ENCODE measurements around the gene CEP295NL.

CEP295NL gene

GRCh38 chr17:78933959-78934568, 31.1 kb upstream of the CEP295NL start:
- no peak for TF ChIP-seq FOXP2 (optimal IDR thresholded peaks at IDR 0.05; ENCODE audit: control extremely low read depth, extremely low read length, insufficient read depth)
- Histone ChIP-seq H3K9me3 (ENCODE audit: low read depth, low read length) (no peaks in the 10 kb centered on the region), H3K9ac (ENCODE audit: insufficient read length) (no peak overlapping the region), H3K36me3 (ENCODE audit: insufficient read depth, low read length) (no peaks in the 10 kb centered on the region), H3K4me3 (no peak overlapping the region), H3K27ac (no peak overlapping the region)
- DNase-seq (ENCODE audit: low read depth, low spot score): no peak

DNA sequence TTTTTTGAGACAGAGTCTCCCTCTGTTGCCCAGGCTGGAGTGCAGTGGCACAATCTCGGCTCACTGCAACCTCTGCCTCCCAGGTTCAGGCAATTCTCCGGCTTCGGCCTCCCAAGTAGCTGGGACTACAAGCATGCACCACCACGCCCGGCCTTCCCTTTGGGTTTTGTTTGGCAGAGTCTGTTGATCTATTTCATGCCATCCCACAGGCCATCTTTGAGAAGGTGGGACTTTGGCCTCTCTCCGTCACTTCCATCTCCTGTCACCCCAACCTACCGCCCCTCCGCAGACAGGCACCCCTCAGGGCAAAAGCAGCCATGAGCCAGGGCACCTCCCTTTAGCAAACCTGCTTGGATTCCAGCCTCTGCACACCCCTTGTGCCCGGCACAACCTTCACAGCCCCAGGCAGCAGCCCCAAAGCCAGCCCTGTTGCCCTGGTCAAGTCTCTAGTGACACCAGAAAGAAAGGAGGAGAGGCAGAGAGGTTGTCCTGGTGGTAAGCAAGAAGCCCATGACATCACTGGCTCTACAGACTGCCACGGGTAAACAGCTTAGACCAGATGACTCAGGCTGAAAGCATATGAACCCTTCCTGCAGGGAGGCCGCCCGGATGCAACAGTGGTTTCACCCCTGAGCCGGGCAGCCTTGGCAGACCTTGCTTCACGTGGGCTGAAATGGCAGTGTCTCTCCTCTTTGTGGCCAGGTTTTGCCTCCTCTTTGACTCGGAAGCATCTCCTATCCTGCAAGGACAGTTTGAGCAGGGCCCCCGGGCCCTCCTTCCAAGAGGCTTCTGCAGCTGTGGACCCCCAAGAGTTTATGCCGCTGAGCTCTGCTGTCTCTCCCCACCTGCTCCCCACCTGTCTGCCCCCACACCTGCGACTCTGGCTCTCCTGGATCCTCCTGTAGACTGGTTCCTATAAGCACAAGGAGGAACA, 30.3 kb upstream of the CEP295NL start:
- Histone ChIP-seq H3K36me3 (ENCODE audit: insufficient read depth, low read length) (no peaks in the 10 kb centered on the region), H3K27ac (no peak overlapping the region), H3K9me3 (ENCODE audit: low read depth, low read length) (no peaks in the 10 kb centered on the region), H3K9ac (ENCODE audit: insufficient read length) (no peak overlapping the region), H3K4me3 (no peak overlapping the region)
- TF ChIP-seq FOXP2 (optimal IDR thresholded peaks at IDR 0.05; ENCODE audit: control extremely low read depth, extremely low read length, insufficient read depth) (no peak), EZH2 (IDR thresholded peaks at IDR 0.05) (no peak)
- no peak for DNase-seq (ENCODE audit: low read depth, low spot score)

- H3K4me3 ChIP-seq: no peak overlapping the region
- no peak for DNase-seq (ENCODE audit: low read depth, low spot score)
- H3K36me3 ChIP-seq (ENCODE audit: insufficient read depth, low read length): no peaks in the 10 kb centered on the region
- H3K9ac ChIP-seq (ENCODE audit: insufficient read length): no peak overlapping the region
- TF ChIP-seq POLR2AphosphoS5 (IDR thresholded peaks at IDR 0.05; ENCODE audit: borderline replicate concordance, low read depth, low read length) (no peak), FOXP2 (optimal IDR thresholded peaks at IDR 0.05; ENCODE audit: control extremely low read depth, extremely low read length, insufficient read depth) (no peak), EZH2 (IDR thresholded peaks at IDR 0.05) (no peak)
- no peaks in the 10 kb centered on the region for H3K9me3 ChIP-seq (ENCODE audit: low read depth, low read length)
- H3K27ac ChIP-seq: no peak overlapping the region
These were observed 27.1 kb upstream of the CEP295NL start for GRCh38 chr17:78929908-78930775.

GRCh38 chr17:78925662-78926555, 22.9 kb upstream of the CEP295NL start:
- no peak for DNase-seq (ENCODE audit: low read depth, low spot score)
- peak overlapping the region; percentile 87 for H3K4me3 ChIP-seq
- H3K9me3 ChIP-seq (ENCODE audit: low read depth, low read length): no peaks in the 10 kb centered on the region
- no peaks in the 10 kb centered on the region for H3K36me3 ChIP-seq (ENCODE audit: insufficient read depth, low read length)
- peak overlapping the region; percentile 81 for H3K9ac ChIP-seq (ENCODE audit: insufficient read length)
- TF ChIP-seq EZH2 (IDR thresholded peaks at IDR 0.05) (no peak), FOXP2 (optimal IDR thresholded peaks at IDR 0.05; ENCODE audit: control extremely low read depth, extremely low read length, insufficient read depth) (no peak), POLR2AphosphoS5 (IDR thresholded peaks at IDR 0.05; ENCODE audit: borderline replicate concordance, low read depth, low read length) (no peak)
- peak overlapping the region; percentile 79 for H3K27ac ChIP-seq

DNA sequence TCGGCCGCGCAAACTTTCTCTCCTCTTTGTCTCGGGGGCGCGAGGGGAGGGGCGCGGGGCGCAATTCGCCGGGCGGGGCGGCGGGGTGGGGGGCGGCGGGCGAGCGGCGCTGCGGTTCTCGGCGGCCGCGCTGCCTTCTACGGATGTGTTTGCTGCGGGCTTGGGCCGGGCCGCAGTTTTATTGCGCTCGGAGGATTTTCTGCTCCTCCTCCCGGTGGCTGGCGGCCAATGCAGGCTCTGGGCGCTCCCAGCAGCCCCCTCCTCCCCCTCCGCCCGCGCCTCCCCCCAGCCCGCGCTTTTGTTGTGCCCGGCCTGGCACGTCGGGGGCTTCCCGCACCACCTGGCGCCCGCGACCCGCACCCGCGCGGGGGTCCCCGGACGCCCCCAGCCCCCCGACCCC, 22.2 kb upstream of the CEP295NL start, which contains the start of gene TIMP2:
Gene TIMP2 (minus strand): TSS at position 154 of the 400 bp plus-strand sequence. CDS start 299 bp downstream, outside the sequence.
- Histone ChIP-seq H3K27ac (peak within 1 kb of the TSS; percentile 79), H3K9me3 (ENCODE audit: low read depth, low read length) (no peaks in the 10 kb centered on the region), H3K36me3 (ENCODE audit: insufficient read depth, low read length) (no peaks in the 10 kb centered on the region), H3K9ac (ENCODE audit: insufficient read length) (peak within 1 kb of the TSS; percentile 81), H3K4me3 (peak within 1 kb of the TSS; percentile 87)
- DNase-seq (ENCODE audit: low read depth, low spot score): peak; percentile 16
- peak; percentile 71 for TF ChIP-seq POLR2AphosphoS5 (IDR thresholded peaks at IDR 0.05; ENCODE audit: borderline replicate concordance, low read depth, low read length)
- no peak for TF ChIP-seq FOXP2 (optimal IDR thresholded peaks at IDR 0.05; ENCODE audit: control extremely low read depth, extremely low read length, insufficient read depth)

DNA sequence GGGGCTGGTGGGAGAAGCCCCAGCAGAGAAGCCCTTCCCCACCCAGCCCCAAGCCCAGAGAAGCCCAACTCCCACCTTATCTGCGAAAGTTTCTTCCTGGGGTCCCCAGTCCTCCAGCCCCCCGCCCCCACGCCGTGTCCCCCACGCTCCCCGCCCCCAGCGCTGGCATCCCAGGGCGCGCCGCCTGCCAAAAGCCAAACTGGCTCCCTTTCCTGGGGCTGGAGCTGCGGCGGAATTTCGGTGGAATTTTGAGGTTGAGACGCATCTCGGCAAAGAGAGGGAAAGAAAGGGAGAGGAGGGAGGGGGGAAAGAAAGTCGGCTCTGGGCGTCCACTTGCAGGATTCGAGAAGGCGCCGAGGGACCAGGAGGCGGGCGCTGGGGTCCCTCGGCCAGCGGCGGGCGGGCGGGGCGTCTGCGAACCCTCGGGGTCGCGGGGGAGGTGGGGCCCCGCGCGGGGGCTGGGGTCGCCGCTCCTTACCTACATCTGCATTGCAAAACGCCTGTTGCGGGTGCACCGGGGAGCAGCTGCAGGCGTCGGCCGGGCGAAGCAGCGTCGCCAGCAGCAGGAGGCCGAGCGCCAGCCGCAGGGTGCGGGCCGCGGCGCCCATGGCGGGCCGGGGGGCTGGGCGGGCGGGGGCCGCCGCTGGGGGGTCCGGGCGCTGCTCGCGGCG, 21.6 kb upstream of the CEP295NL start:
- Histone ChIP-seq H3K9ac (ENCODE audit: insufficient read length) (peak overlapping the region; percentile 74), H3K36me3 (ENCODE audit: insufficient read depth, low read length) (no peaks in the 10 kb centered on the region), H3K9me3 (ENCODE audit: low read depth, low read length) (no peaks in the 10 kb centered on the region), H3K4me3 (peak overlapping the region; percentile 87), H3K27ac (no peak overlapping the region)
- no peak for TF ChIP-seq EZH2 (IDR thresholded peaks at IDR 0.05)
- no peak for TF ChIP-seq POLR2AphosphoS5 (IDR thresholded peaks at IDR 0.05; ENCODE audit: borderline replicate concordance, low read depth, low read length)
- no peak for TF ChIP-seq FOXP2 (optimal IDR thresholded peaks at IDR 0.05; ENCODE audit: control extremely low read depth, extremely low read length, insufficient read depth)
- no peak for DNase-seq (ENCODE audit: low read depth, low spot score)

All from SK-N-MC (cell line).